ENCODE data around the gene ZNF667. TPM values are rescaled to one million over a fixed set of nuclear protein-coding genes. Genes with fewer than 3 reads are reported as not detected.

The ZNF667 gene
- total RNA-seq (10 to 100 TPM; 12.1 to 14.7 TPM), polyA plus RNA-seq (1 to 10 TPM; 4.2 to 6.5 (median 4.5) TPM), total RNA-seq (13.0 to 85.6 (median 22.3) reads per million in 6 experiments)

DNA sequence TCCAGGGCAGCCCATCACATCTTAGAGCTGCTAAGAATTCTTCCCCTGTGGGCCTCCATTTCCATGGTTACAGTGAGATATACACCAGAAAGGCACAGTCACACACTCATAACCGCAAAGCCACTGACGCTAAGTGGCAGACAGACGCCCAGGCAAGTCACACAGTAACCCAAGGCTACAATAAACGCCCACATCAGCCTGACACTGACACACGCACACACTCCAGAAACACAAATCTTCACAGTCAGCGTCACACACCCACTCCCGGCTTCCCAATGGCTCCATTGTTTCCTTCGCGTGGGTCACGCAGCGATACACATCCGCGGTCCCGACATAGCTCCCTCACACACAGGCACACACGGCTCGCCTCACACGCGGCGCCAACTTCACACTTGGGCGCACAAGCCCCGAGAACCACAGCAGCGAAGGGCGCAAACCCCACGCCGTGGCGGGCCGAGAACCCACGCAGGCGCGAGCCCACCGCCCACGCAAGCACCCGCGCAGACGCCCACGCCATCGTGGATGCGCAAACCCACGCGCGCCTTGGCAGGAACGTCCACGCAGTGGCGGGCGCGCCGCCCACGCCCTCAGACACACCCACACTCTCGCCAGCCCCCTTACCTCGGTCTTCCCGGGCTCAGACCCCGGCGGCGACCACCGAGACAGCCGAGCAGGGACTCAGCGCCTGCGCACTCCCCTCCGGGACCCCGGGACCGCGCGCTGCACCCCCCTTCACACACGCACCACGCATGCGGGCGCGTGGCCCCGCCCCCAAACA lies at the start of gene ZNF667:
ZNF667 (minus strand) TSS at position 695 of the 778 bp plus-strand sequence. CDS start 14,975 bp downstream, outside the sequence.
- peak within 1 kb of the TSS; percentile 82 to 99 (median 98) for H3K27ac Mint-ChIP-seq
- H3K9me3 Mint-ChIP-seq, result peaks cover 17 to 98% (median 75%) of the 10 kb centered on the region in 9 donors
- H3K4me1 Mint-ChIP-seq, result peaks cover 19 to 27% (median 24%) of the 10 kb centered on the region in 4 donors
- peak; percentile 52 to 64 for ATAC-seq
- peak within 1 kb of the TSS; percentile 91 to 100 (median 97) for H3K4me3 Mint-ChIP-seq
- DNase-seq, result peak in 9 of 10 donors; percentile 29 to 88 (median 66)
- H3K36me3 Mint-ChIP-seq, result peaks cover 38 to 71% (median 63%) of the 10 kb centered on the region in 3 donors
- POLR2A ChIA-PET, result no interaction called here
- H3K27me3 Mint-ChIP-seq, result peaks cover 14 to 40% (median 26%) of the 10 kb centered on the region in 5 donors

DNA sequence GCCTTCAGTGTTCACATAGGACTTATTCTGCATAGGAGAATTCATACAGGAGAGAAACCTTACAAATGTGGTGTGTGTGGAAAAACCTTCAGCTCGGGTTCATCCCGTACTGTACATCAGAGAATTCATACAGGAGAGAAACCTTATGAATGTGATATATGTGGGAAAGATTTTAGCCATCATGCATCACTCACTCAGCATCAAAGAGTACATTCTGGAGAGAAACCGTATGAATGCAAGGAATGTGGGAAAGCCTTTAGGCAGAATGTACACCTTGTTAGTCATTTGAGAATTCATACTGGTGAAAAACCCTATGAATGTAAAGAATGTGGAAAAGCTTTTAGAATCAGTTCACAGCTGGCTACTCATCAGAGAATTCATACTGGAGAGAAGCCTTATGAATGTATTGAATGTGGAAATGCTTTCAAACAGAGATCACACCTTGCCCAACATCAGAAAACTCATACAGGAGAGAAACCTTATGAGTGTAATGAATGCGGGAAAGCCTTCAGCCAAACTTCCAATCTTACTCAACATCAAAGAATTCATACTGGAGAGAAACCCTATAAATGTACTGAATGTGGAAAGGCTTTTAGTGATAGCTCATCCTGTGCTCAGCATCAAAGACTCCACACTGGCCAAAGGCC lies 48.2 kb upstream of the ZNF667 start:
- DNase-seq, result no peak
- H3K4me3 Mint-ChIP-seq, result no peak overlapping the region
- H3K9me3 Mint-ChIP-seq, result peaks cover 35 to 99% (median 61%) of the 10 kb centered on the region in 9 donors
- POLR2A ChIA-PET, result no interaction called here
- no peaks in the 10 kb centered on the region for H3K4me1 Mint-ChIP-seq
- ATAC-seq, result no peak
- H3K36me3 Mint-ChIP-seq, result peaks cover 8 to 75% (median 72%) of the 10 kb centered on the region in 3 donors
- no peaks in the 10 kb centered on the region for H3K27me3 Mint-ChIP-seq
- H3K27ac Mint-ChIP-seq, result no peak overlapping the region

DNA sequence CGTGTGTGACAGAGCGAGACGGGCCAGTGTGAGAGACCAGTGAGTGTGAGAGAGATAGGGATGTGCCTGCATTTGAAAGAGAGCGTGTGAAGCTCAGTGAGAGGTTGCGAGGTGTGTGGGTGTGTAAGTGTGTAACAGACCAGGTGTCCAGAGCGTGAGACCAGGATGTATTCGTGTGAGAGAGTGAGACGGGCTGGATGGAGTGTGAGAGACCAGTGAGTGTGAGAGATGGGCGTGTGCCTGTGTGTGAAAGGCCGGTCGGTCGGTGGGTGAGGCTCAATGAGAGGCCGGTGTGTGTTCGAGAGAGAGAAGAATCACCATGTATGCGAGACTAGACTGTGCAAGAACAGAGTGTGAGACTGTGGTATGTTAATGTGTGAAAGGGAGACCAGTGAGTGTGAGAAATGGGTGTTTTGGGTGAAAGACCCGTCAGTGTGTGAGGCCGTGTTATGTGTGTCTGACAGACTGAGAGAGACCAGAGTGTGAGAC lies 31.2 kb upstream of the ZNF667 start:
- no peak for ATAC-seq
- Mint-ChIP-seq H3K9me3 (peaks cover 8 to 65% (median 24%) of the 10 kb centered on the region in 9 donors), H3K4me3 (no peak overlapping the region), H3K27ac (no peak overlapping the region), H3K27me3 (peaks cover 0 to 6% (median 4%) of the 10 kb centered on the region in 5 donors), H3K36me3 (peaks cover 10 to 31% (median 24%) of the 10 kb centered on the region in 3 donors), H3K4me1 (peaks cover 0 to 10% (median 5%) of the 10 kb centered on the region in 4 donors)
- POLR2A ChIA-PET, result interaction anchor here (0.7 to 1.2 kb wide), 3 partner anchors 9 to 116 kb away, joined by 3 to 4 read pairs (median 3); partner anchors contain the start of gene ZNF582
- DNase-seq, result no peak

DNA sequence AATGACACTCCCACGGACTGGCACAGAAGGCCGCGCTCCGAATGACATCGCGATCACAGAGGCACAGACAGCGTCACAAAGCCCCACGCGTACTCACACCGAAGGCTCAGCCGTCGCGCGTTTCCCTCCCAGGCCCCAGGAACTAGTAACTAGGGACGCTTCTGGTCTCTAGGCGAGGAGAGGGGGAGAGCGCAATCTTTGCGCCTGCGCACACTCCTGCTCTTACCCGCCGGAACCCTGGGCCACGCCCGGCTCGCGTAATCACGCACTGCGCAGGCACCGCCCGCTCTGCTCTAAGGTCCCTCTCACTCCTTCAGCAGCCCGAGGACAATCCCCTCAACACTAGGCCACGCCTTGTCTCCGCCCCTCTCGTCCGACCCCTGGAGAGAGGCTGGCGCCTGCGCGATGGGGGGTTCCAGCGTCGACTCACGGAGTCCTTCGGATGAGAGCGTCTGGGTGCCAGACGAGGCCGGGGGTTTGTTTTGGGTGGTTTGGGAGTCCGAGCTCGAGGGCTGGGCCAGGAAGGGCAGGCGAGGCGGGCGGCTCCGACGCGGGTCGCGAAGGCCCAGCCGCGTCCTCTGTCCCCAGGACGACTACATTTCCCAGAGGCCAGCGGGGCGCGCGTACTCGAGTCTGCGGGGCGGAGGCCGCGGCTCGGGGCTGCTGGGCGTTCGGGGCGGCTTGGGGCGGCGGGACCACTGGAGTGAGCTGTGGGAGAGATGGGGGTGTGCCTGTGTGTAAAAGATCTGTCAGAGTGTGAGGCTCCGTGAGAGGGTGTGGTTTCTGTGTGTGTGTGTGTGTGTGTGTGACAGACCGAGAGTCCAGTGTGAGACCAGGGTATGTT lies 30.5 kb upstream of the ZNF667 start, which contains the start of gene ZNF471:
ZNF471 (plus strand) TSS at position 410 of the 844 bp plus-strand sequence. CDS start 3,717 bp downstream, outside the sequence.
- peak within 1 kb of the TSS in 1 of 10 donors; percentile 92 for H3K27ac Mint-ChIP-seq
- H3K4me3 Mint-ChIP-seq, result peak within 1 kb of the TSS in 1 of 10 donors; percentile 8
- DNase-seq, result peak; percentile 71 to 99 (median 92)
- peaks cover 0 to 10% (median 5%) of the 10 kb centered on the region in 4 donors for H3K4me1 Mint-ChIP-seq
- POLR2A ChIA-PET, result interaction anchor here (0.7 to 1.2 kb wide), 4 partner anchors 9 to 116 kb away, joined by 3 to 4 read pairs (median 4); partner anchors contain the start of genes ZNF582 and ZNF583
- ATAC-seq, result peak; percentile 96 to 98
- peaks cover 0 to 6% (median 4%) of the 10 kb centered on the region in 5 donors for H3K27me3 Mint-ChIP-seq
- peaks cover 4 to 28% (median 24%) of the 10 kb centered on the region in 3 donors for H3K36me3 Mint-ChIP-seq
- peaks cover 8 to 65% (median 24%) of the 10 kb centered on the region in 9 donors for H3K9me3 Mint-ChIP-seq

DNA sequence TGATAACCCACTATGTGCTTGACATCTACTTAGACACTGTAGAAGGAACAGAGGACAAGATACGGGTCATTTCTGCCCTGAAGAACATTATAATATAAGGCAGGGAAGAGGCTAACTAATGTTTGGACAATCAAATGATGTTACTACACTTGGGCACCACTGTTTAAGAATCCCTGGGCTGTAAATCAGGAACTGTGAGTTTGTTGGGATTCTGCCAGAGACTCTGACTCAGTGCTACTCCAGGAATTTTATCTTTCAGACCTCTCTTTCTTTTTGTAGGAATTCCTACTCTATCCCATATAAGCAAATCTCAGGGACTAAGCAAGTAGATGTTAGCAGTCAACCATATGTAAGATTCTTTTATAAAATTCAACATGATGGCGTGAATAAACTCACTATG lies 27.4 kb upstream of the ZNF667 start:
- Mint-ChIP-seq H3K36me3 (peaks cover 5 to 49% (median 49%) of the 10 kb centered on the region in 3 donors), H3K9me3 (peaks cover 24 to 81% (median 45%) of the 10 kb centered on the region in 9 donors), H3K27me3 (peaks cover 0 to 6% (median 4%) of the 10 kb centered on the region in 5 donors), H3K4me3 (no peak overlapping the region), H3K27ac (no peak overlapping the region), H3K4me1 (peaks cover 0 to 10% (median 5%) of the 10 kb centered on the region in 4 donors)
- no peak for DNase-seq
- POLR2A ChIA-PET, result no interaction called here
- ATAC-seq, result no peak

DNA sequence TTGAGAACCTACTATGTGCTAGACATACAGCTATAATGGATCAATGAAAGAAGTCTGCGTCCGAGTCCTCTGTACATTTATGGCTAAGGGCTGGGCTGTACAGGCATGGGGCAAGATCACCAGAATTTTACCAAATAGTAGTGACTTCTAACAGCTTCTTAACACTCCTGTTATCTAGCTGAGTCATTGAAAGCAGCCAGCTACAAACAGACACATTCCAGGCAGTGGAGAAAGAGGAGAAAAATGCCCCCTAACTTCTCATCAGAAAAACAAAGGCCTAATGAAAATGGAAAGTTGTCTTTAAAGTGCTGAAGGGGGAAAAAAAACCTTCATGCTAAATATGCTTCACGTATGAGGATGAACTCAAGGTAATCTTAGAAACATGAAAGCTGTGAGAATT lies 14.3 kb upstream of the ZNF667 start:
- POLR2A ChIA-PET, result no interaction called here

DNA sequence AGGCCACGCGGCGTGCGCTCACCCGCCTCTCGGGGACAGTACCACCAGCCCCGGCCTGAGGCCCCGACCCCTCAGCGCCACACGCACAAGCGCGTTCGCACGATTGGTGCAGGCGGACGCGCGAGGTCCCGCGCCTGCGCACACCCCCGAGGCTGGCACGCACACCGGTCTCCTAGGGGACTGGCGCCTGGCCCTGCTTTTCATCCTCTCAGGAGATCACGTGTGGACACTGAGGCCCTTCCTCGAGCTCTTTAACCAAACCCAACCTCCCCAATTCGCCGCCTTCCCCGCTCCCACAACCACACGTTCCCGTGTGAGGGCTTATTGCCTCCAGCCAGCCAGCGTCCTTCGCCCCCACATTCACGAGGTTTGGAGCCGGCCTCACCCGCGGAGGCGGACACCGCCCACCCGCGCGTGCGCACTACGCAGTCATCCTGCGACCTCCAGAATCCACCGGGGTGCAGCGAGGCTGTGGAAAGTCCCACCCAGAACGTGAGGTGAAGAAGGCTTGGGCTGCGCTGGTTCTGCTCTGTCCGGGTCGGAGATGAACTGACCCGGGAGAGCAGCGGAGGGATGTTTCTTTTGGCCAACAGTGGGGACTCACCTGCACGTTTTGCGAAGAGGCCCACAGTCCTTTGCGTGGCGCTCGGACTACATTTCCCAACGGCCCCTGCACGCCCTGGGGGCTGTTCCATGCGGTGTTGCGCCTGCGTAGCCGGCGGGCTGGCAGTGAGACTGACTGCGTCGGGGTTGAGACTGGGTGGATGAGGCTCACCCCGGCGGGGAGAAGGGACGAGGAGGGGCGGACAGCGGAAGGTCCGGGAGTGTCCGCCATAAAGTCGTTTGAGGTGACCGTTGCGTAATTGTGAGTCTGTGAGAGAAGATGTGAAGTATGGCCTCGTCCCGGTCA lies 539 bp upstream of the ZNF667 start:
- peaks cover 14 to 40% (median 26%) of the 10 kb centered on the region in 5 donors for H3K27me3 Mint-ChIP-seq
- peak; percentile 64 to 93 (median 79) for DNase-seq
- POLR2A ChIA-PET, result no interaction called here
- H3K4me3 Mint-ChIP-seq, result peak overlapping the region; percentile 91 to 100 (median 97)
- H3K36me3 Mint-ChIP-seq, result peaks cover 30 to 69% (median 60%) of the 10 kb centered on the region in 3 donors
- peak overlapping the region; percentile 82 to 99 (median 98) for H3K27ac Mint-ChIP-seq
- peaks cover 13 to 98% (median 68%) of the 10 kb centered on the region in 9 donors for H3K9me3 Mint-ChIP-seq
- ATAC-seq, result peak; percentile 68 to 73
- peaks cover 19 to 27% (median 24%) of the 10 kb centered on the region in 4 donors for H3K4me1 Mint-ChIP-seq

More for the DNA sequence above, 14.3 kb upstream of the ZNF667 start:
- H3K27me3 Mint-ChIP-seq, result peaks cover 0 to 3% (median 0%) of the 10 kb centered on the region in 5 donors
- ATAC-seq (no peak), DNase-seq (no peak)
- H3K4me3 Mint-ChIP-seq, result no peak overlapping the region
- peaks cover 33 to 84% (median 77%) of the 10 kb centered on the region in 3 donors for H3K36me3 Mint-ChIP-seq
- peaks cover 25 to 98% (median 79%) of the 10 kb centered on the region in 9 donors for H3K9me3 Mint-ChIP-seq
- no peak overlapping the region for H3K27ac Mint-ChIP-seq
- H3K4me1 Mint-ChIP-seq, result no peaks in the 10 kb centered on the region

DNA sequence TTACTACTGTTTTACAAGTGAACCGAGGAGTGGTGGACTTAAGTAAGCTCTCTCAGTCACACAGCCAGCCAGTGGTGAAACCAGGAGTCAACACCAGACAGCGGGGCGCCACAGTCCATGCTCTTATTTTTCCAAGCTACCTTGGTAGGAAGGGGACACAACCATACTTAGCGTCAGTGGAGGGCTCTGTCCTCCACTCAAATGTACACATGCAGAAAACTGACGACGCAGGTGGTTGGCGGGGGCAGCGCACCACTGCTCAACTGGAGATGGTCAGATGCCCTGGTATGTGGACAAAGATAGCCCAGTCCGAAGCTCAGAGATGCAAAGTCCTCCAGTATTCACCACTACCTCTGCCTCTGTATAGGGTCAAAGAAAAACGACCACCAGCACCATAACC lies 1.1 kb downstream of the ZNF667 start:
- Mint-ChIP-seq H3K27me3 (peaks cover 12 to 40% (median 26%) of the 10 kb centered on the region in 5 donors), H3K4me3 (peak overlapping the region in 8 of 10 donors; percentile 15 to 98 (median 97)), H3K27ac (peak overlapping the region in 7 of 10 donors; percentile 96 to 99 (median 99)), H3K9me3 (peaks cover 16 to 98% (median 76%) of the 10 kb centered on the region in 9 donors), H3K4me1 (peaks cover 19 to 27% (median 24%) of the 10 kb centered on the region in 4 donors), H3K36me3 (peaks cover 42 to 73% (median 63%) of the 10 kb centered on the region in 3 donors)
- DNase-seq, result peak in 1 of 10 donors; percentile 0
- no peak for ATAC-seq
- POLR2A ChIA-PET, result no interaction called here

DNA sequence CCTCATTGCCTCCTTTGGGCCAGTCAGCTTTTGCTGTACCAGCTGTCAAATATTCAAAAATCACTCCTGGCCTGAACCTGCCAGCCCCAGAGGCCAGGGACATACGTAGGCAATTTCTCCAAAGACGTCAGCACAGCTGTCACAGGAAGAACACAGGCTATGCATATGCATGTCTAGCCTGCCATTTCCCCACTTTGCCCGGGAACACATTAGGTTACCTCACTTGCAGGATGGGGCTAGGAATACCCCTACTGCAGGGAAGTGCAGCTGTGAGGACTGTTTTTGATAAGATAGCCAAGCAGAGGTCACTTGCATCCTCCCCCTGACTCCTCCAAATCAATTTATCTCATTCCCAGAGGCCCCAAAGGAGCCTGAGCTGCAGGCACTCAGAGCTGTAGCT lies 2.8 kb downstream of the ZNF667 start:
- H3K4me3 Mint-ChIP-seq, result no peak overlapping the region
- H3K27ac Mint-ChIP-seq, result no peak overlapping the region
- H3K4me1 Mint-ChIP-seq, result peaks cover 19 to 27% (median 24%) of the 10 kb centered on the region in 4 donors
- H3K27me3 Mint-ChIP-seq, result peaks cover 10 to 40% (median 26%) of the 10 kb centered on the region in 5 donors
- no peak for ATAC-seq
- H3K36me3 Mint-ChIP-seq, result peaks cover 48 to 73% (median 63%) of the 10 kb centered on the region in 3 donors
- H3K9me3 Mint-ChIP-seq, result peaks cover 14 to 99% (median 69%) of the 10 kb centered on the region in 9 donors
- DNase-seq, result no peak
- POLR2A ChIA-PET, result no interaction called here

DNA sequence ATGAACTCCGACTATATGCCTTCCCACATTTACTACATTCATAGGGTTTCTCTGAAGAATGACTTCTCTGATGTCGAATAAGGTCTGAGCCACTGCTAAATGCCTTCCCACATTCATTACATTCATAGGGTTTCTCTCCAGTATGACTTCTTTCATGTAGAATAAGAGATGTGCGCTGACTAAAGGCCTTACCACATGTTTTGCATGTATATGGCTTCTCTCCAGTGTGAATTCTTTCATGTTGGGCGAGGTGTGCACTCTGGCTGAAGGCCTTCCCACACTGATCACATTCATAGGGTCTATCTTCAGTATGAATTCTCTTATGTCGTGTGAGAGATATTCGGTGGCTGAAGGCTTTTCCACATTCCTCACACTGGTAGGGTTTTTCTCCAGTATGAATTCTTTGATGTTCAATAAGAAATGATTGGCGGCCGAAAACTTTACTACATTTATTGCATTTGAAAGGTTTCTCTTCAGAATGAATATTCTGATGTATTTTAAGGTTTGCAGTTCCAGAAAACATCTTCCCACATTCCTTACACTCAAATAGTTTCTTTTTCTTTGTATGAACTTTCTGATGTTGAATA lies 35.8 kb downstream of the ZNF667 start:
- H3K4me1 Mint-ChIP-seq, result no peaks in the 10 kb centered on the region
- ATAC-seq (no peak), DNase-seq (no peak)
- H3K9me3 Mint-ChIP-seq, result peaks cover 28 to 85% (median 64%) of the 10 kb centered on the region in 9 donors
- no peaks in the 10 kb centered on the region for H3K27me3 Mint-ChIP-seq
- H3K4me3 Mint-ChIP-seq, result no peak overlapping the region
- H3K27ac Mint-ChIP-seq, result no peak overlapping the region
- POLR2A ChIA-PET, result no interaction called here
- peaks cover 11 to 56% (median 49%) of the 10 kb centered on the region in 3 donors for H3K36me3 Mint-ChIP-seq

Measured in naive thymus-derived CD8-positive, alpha-beta T cell (primary cell).